K562 (cell line): ENCODE data around the gene SLC6A8. TPM values are rescaled to one million over a fixed set of nuclear protein-coding genes. Genes with fewer than 3 reads are reported as not detected.

Source experiments
- DACH1 ChIP-seq: fragments of 450-650 bp; IDR thresholded peaks from 2 replicates; pipeline ENCODE4 v1.6.1; 2018; ENCODE audit not compliant: partially characterized antibody
- SMARCE1 ChIP-seq: fragments of 450-650 bp; IDR thresholded peaks from 2 replicates; pipeline ENCODE4 v1.7.1; 2016; ENCODE audit warnings: mild to moderate bottlenecking
- ZNF121 ChIP-seq: sonication (generic); formaldehyde crosslinking; conservative IDR thresholded peaks from 2 replicates; pipeline ENCODE4 v1.8.0; 2022; ENCODE audit warnings: missing genetic modification reagents
- ZNF239 ChIP-seq: fragments of 250-450 bp; sonication (Bioruptor Pico); IDR thresholded peaks from 2 replicates; pipeline ENCODE4 v1.4.0; 2020; ENCODE audit warnings: mild to moderate bottlenecking
- ZSCAN29 ChIP-seq: fragments of 450-650 bp; IDR thresholded peaks from 2 replicates; pipeline ENCODE4 v1.6.1; 2017
- polyA plus RNA-seq, 8 experiments: library from polyadenylated mRNA; depleted of rRNA in 4 of 8; stranded (reverse) in 5 of 8; unstranded in 3 of 8; fragments of >200 nt; fragmentation: Nextera tagmentation in 2 of 8; fragmentation: Illumina TruSeq in 1 of 8; extraction: Ambion mirVana in 2 of 8; extraction: Trizol in 1 of 8; gene quantifications; 2 replicates each; pipeline versions ENCODE4 v1.2.1 to v1.2.3, GENCODE V29; 2011 to 2014; ENCODE audit warnings: inconsistent platforms in 1 of 8, missing spikeins in 1 of 8
- total RNA-seq, 7 experiments: library from RNA; depleted of rRNA in 6 of 7; stranded (reverse); fragments of >200 nt in 6 of 7; fragmentation: Illumina TruSeq in 2 of 7; extraction: Trizol in 2 of 7; gene quantifications; 2 replicates each; pipeline versions ENCODE4 v1.2.1 to v1.2.3, GENCODE V29; 2011 to 2021; ENCODE audit warnings: low replicate concordance in 1 of 7
- TF ChIP-seq, protein P1 (sequence below): fragments of 200-800 bp; sonication (Bioruptor generic); IDR thresholded peaks from 2 replicates; pipeline ENCODE4 v1.6.1; 2016; ENCODE audit warnings: missing genetic modification characterization, missing compliant biosample characterization
- TF ChIP-seq, protein P2 (sequence below): IDR thresholded peaks from 2 replicates; pipeline ENCODE4 v1.6.1; 2016; ENCODE audit warnings: missing genetic modification characterization, missing compliant biosample characterization
- TF ChIP-seq, protein P3 (sequence below), 2 experiments: fragments of 450-650 bp in 1 of 2; sonication (generic) in 1 of 2; formaldehyde crosslinking; conservative IDR thresholded peaks; 2 replicates each; pipeline versions ENCODE4 v1.4.0 to v1.8.1; 2020 to 2022; ENCODE audit warnings: mild to moderate bottlenecking in 1 of 2, missing genetic modification reagents in 1 of 2
- TF ChIP-seq, protein P4 (sequence below): fragments of 450-650 bp; IDR thresholded peaks from 2 replicates; pipeline ENCODE4 v1.6.1; 2016; ENCODE audit warnings: low read depth, mild to moderate bottlenecking, moderate library complexity

The SLC6A8 gene
- total and polyA plus RNA-seq, 9 of the 15 experiments (the other 6 are each of a cell fraction or from before 2014, with no cell fraction given) = 0.68 to 144 (median 34.3) TPM

DNA sequence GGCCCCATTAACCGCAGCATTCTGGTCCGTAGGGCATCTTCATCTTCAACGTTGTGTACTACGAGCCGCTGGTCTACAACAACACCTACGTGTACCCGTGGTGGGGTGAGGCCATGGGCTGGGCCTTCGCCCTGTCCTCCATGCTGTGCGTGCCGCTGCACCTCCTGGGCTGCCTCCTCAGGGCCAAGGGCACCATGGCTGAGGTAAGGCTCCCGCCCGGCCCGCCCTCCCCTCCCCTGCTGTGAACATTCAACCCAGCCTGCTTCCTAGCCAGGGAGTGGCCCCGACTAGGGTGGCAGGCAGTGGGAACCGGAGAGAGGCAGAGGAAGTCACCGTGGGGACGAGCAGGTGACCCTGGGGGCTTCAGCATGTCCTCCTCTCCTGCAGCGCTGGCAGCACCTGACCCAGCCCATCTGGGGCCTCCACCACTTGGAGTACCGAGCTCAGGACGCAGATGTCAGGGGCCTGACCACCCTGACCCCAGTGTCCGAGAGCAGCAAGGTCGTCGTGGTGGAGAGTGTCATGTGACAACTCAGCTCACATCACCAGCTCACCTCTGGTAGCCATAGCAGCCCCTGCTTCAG, 7.1 kb downstream of the SLC6A8 start (continued):
- TF ChIP-seq, protein P1, sequence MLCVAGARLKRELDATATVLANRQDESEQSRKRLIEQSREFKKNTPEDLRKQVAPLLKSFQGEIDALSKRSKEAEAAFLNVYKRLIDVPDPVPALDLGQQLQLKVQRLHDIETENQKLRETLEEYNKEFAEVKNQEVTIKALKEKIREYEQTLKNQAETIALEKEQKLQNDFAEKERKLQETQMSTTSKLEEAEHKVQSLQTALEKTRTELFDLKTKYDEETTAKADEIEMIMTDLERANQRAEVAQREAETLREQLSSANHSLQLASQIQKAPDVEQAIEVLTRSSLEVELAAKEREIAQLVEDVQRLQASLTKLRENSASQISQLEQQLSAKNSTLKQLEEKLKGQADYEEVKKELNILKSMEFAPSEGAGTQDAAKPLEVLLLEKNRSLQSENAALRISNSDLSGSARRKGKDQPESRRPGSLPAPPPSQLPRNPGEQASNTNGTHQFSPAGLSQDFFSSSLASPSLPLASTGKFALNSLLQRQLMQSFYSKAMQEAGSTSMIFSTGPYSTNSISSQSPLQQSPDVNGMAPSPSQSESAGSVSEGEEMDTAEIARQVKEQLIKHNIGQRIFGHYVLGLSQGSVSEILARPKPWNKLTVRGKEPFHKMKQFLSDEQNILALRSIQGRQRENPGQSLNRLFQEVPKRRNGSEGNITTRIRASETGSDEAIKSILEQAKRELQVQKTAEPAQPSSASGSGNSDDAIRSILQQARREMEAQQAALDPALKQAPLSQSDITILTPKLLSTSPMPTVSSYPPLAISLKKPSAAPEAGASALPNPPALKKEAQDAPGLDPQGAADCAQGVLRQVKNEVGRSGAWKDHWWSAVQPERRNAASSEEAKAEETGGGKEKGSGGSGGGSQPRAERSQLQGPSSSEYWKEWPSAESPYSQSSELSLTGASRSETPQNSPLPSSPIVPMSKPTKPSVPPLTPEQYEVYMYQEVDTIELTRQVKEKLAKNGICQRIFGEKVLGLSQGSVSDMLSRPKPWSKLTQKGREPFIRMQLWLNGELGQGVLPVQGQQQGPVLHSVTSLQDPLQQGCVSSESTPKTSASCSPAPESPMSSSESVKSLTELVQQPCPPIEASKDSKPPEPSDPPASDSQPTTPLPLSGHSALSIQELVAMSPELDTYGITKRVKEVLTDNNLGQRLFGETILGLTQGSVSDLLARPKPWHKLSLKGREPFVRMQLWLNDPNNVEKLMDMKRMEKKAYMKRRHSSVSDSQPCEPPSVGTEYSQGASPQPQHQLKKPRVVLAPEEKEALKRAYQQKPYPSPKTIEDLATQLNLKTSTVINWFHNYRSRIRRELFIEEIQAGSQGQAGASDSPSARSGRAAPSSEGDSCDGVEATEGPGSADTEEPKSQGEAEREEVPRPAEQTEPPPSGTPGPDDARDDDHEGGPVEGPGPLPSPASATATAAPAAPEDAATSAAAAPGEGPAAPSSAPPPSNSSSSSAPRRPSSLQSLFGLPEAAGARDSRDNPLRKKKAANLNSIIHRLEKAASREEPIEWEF (CRISPR knock-in tag) = no peak
- TF ChIP-seq ZSCAN29 = no peak
- TF ChIP-seq, protein P2, sequence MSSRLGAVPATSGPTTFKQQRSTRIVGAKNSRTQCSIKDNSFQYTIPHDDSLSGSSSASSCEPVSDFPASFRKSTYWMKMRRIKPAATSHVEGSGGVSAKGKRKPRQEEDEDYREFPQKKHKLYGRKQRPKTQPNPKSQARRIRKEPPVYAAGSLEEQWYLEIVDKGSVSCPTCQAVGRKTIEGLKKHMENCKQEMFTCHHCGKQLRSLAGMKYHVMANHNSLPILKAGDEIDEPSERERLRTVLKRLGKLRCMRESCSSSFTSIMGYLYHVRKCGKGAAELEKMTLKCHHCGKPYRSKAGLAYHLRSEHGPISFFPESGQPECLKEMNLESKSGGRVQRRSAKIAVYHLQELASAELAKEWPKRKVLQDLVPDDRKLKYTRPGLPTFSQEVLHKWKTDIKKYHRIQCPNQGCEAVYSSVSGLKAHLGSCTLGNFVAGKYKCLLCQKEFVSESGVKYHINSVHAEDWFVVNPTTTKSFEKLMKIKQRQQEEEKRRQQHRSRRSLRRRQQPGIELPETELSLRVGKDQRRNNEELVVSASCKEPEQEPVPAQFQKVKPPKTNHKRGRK = no peak
- TF ChIP-seq, protein P3, sequence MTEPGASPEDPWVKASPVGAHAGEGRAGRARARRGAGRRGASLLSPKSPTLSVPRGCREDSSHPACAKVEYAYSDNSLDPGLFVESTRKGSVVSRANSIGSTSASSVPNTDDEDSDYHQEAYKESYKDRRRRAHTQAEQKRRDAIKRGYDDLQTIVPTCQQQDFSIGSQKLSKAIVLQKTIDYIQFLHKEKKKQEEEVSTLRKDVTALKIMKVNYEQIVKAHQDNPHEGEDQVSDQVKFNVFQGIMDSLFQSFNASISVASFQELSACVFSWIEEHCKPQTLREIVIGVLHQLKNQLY (CRISPR knock-in tag; conservative IDR thresholded peaks at IDR 0.05) = no peak
- TF ChIP-seq, protein P4, sequence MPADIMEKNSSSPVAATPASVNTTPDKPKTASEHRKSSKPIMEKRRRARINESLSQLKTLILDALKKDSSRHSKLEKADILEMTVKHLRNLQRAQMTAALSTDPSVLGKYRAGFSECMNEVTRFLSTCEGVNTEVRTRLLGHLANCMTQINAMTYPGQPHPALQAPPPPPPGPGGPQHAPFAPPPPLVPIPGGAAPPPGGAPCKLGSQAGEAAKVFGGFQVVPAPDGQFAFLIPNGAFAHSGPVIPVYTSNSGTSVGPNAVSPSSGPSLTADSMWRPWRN = no peak
- no peak for TF ChIP-seq ZNF121 (CRISPR knock-in tag)
- no peak for TF ChIP-seq ZNF239 (CRISPR knock-in tag)
- no peak for TF ChIP-seq DACH1
- no peak for TF ChIP-seq SMARCE1
